H7 (cell line): ENCODE measurements around the gene SHC3. TPM values are rescaled to one million over a fixed set of nuclear protein-coding genes. Genes with fewer than 3 reads are reported as not detected.

ENCODE experiments used
- DNase-seq: peaks from one replicate; pipeline ENCODE4 v3.0.0; 2012
- H3K27me3 ChIP-seq: 2 replicates; pipeline ENCODE4 v1.6.0; 2011; ENCODE audit warnings: mild to moderate bottlenecking, low read length; ENCODE audit not compliant: control insufficient read depth, insufficient read depth
- H3K36me3 ChIP-seq: replicated peaks from 2 replicates; pipeline ENCODE4 v1.5.1; 2011; ENCODE audit warnings: low read length; ENCODE audit not compliant: control insufficient read depth, insufficient read depth
- H3K4me3 ChIP-seq: 2 replicates; pipeline ENCODE4 v1.5.1; 2011; ENCODE audit warnings: low read depth, mild to moderate bottlenecking, control low read depth, low read length, moderate library complexity; ENCODE audit not compliant: insufficient read depth
- total RNA-seq: library from RNA; depleted of rRNA; stranded (reverse); fragments of >200 nt; shearing (Covaris generic); gene quantifications from 2 replicates; pipeline ENCODE4 v1.2.3, GENCODE V29; 2014

Gene SHC3
- total RNA-seq, 1 experiment from 2014 or later: 13.2 TPM

GRCh38 chr9:89204801-89205200 lies 26.2 kb upstream of the SHC3 start:
- no peak for DNase-seq
- H3K27me3 ChIP-seq: no peaks in the 10 kb centered on the region
- no peaks in the 10 kb centered on the region for H3K36me3 ChIP-seq
- H3K4me3 ChIP-seq: no peak overlapping the region

- Histone ChIP-seq H3K36me3 (no peaks in the 10 kb centered on the region), H3K27me3 (no peaks in the 10 kb centered on the region), H3K4me3 (no peak overlapping the region)
- DNase-seq: no peak
These were observed 16.6 kb upstream of the SHC3 start for GRCh38 chr9:89195131-89195797.

GRCh38 chr9:89194421-89195130 lies 16.0 kb upstream of the SHC3 start:
- Histone ChIP-seq H3K4me3 (no peak overlapping the region), H3K36me3 (no peaks in the 10 kb centered on the region), H3K27me3 (no peaks in the 10 kb centered on the region)
- DNase-seq: no peak

GRCh38 chr9:89191004-89191403 lies 12.4 kb upstream of the SHC3 start:
- Histone ChIP-seq H3K36me3 (no peaks in the 10 kb centered on the region), H3K27me3 (no peaks in the 10 kb centered on the region; the same call in 1 of the 2 replicates), H3K4me3 (no peak overlapping the region)
- no peak for DNase-seq

GRCh38 chr9:89189215-89189614 lies 10.6 kb upstream of the SHC3 start:
- no peak for DNase-seq
- Histone ChIP-seq H3K36me3 (no peaks in the 10 kb centered on the region), H3K27me3 (no peaks in the 10 kb centered on the region; the same call in 1 of the 2 replicates), H3K4me3 (no peak overlapping the region)

GRCh38 chr9:89187950-89188349 lies 9.3 kb upstream of the SHC3 start:
- DNase-seq: no peak
- Histone ChIP-seq H3K36me3 (no peaks in the 10 kb centered on the region), H3K27me3 (no peaks in the 10 kb centered on the region; the same call in 1 of the 2 replicates), H3K4me3 (no peak overlapping the region)

- H3K27me3 ChIP-seq: no peaks in the 10 kb centered on the region; the same call in 1 of the 2 replicates
- H3K4me3 ChIP-seq: no peak overlapping the region
- no peaks in the 10 kb centered on the region for H3K36me3 ChIP-seq
- DNase-seq: no peak
These were observed 8.9 kb upstream of the SHC3 start for GRCh38 chr9:89187541-89187940.

- no peak for DNase-seq
- H3K36me3 ChIP-seq: no peaks in the 10 kb centered on the region
- H3K4me3 ChIP-seq: no peak overlapping the region
- H3K27me3 ChIP-seq: no peaks in the 10 kb centered on the region; the same call in 1 of the 2 replicates
These were observed 8.3 kb upstream of the SHC3 start for GRCh38 chr9:89186960-89187359.

GRCh38 chr9:89185980-89186379 lies 7.4 kb upstream of the SHC3 start:
- peak; percentile 56 for DNase-seq
- Histone ChIP-seq H3K4me3 (no peak overlapping the region), H3K27me3 (no peaks in the 10 kb centered on the region; the same call in 1 of the 2 replicates), H3K36me3 (no peaks in the 10 kb centered on the region)

GRCh38 chr9:89183146-89183545 lies 4.5 kb upstream of the SHC3 start:
- H3K4me3 ChIP-seq: no peak overlapping the region
- H3K27me3 ChIP-seq: peaks cover 5% of the 10 kb centered on the region; the same call in 1 of the 2 replicates
- DNase-seq: no peak
- H3K36me3 ChIP-seq: no peaks in the 10 kb centered on the region

GRCh38 chr9:89182369-89182768 lies 3.8 kb upstream of the SHC3 start:
- no peaks in the 10 kb centered on the region for H3K36me3 ChIP-seq
- H3K4me3 ChIP-seq: no peak overlapping the region
- no peak for DNase-seq
- peaks cover 9% of the 10 kb centered on the region; the same call in 1 of the 2 replicates for H3K27me3 ChIP-seq

- Histone ChIP-seq H3K36me3 (no peaks in the 10 kb centered on the region), H3K4me3 (peak overlapping the region; percentile 34; the same call in 1 of the 2 replicates), H3K27me3 (peaks cover 16% of the 10 kb centered on the region; the same call in 1 of the 2 replicates)
- DNase-seq: peak; percentile 92
These were observed 1.5 kb upstream of the SHC3 start for GRCh38 chr9:89179895-89180734.

GRCh38 chr9:89179540-89179894 lies 899 bp upstream of the SHC3 start:
- peak; percentile 43 for DNase-seq
- peak overlapping the region; percentile 34; the same call in 1 of the 2 replicates for H3K4me3 ChIP-seq
- no peaks in the 10 kb centered on the region for H3K36me3 ChIP-seq
- H3K27me3 ChIP-seq: peaks cover 16% of the 10 kb centered on the region; the same call in 1 of the 2 replicates

GRCh38 chr9:89178830-89179539 lies 367 bp upstream of the SHC3 start:
- peaks cover 16% of the 10 kb centered on the region; the same call in 1 of the 2 replicates for H3K27me3 ChIP-seq
- no peaks in the 10 kb centered on the region for H3K36me3 ChIP-seq
- peak overlapping the region; percentile 65 for H3K4me3 ChIP-seq
- DNase-seq: no peak
